ENCODE results near the gene PTCRA.
"Not testable (repeated sequence)": the region's sequence is repeated elsewhere in the genome, so short reads cannot be mapped to it uniquely, and the experiment has no call there.

Gene PTCRA

DNA sequence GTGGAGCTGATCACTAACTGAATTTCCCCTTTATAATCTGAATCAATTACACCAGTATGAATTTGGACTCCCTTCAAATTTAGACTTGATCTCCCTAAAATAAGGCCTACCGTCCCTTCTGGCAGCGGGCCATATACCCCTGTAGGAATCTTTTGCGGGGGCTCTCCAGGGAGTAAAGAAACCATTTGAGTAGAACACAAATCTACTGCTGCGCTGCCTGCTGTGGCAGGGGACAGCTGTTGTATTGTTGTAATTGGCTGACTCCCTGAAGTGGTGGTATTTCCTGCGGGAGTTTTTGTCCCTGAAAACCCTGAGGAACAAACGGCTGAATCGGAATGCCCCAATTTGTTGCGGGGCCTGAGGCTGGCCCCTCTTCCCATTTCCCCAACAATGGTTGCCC, 16.0 kb upstream of the PTCRA start:
- no peaks in the 10 kb centered on the region for H3K36me3 ChIP-seq (ENCODE audit: control insufficient read depth in 1 of 2, insufficient read depth in 2 of 2, low read length in 2 of 2)
- DNase-seq: no peak
- H3K9ac ChIP-seq (ENCODE audit: low read length): no peak overlapping the region
- H4K91ac ChIP-seq (ENCODE audit: low read depth, low read length): no peak overlapping the region
- H3K18ac ChIP-seq (ENCODE audit: low read length): no peak overlapping the region
- H2AFZ ChIP-seq (ENCODE audit: insufficient read depth, low read length, poor library complexity): no peak overlapping the region
- no peak overlapping the region for H2AK5ac ChIP-seq (ENCODE audit: low read length)
- no peaks in the 10 kb centered on the region for H3K27me3 ChIP-seq (ENCODE audit: insufficient read depth, low read length)
- H2BK12ac ChIP-seq (ENCODE audit: low read length): no peak overlapping the region
- H3K9me3 ChIP-seq (ENCODE audit: insufficient read depth, low read depth, low read length): no peaks in the 10 kb centered on the region
- no peaks in the 10 kb centered on the region for H3K79me1 ChIP-seq (ENCODE audit: low read length)
- H3K14ac ChIP-seq (ENCODE audit: low read length): no peak overlapping the region
- H3K4me3 ChIP-seq (ENCODE audit: low read depth, low read length): no peak overlapping the region
- H2BK120ac ChIP-seq (ENCODE audit: insufficient read depth, low read length, poor library complexity): no peak overlapping the region
- H4K12ac ChIP-seq (ENCODE audit: low read depth, low read length): no peak overlapping the region
- no peak overlapping the region for H3K4ac ChIP-seq (ENCODE audit: low read depth, low read length)
- no CpG with 5 or more reads among the region's 8 CpGs for WGBS (ENCODE audit: extremely low coverage, insufficient coverage, insufficient read length)
- no peak overlapping the region for H2BK5ac ChIP-seq (ENCODE audit: low read depth, low read length, poor library complexity)
- no peak overlapping the region for H4K8ac ChIP-seq (ENCODE audit: low read depth, low read length)
- no peaks in the 10 kb centered on the region for H3K79me2 ChIP-seq (ENCODE audit: control insufficient read depth, insufficient read depth, low read length, poor library complexity)
- H3K23ac ChIP-seq (ENCODE audit: low read length): no peak overlapping the region
- no peak overlapping the region for H3K4me2 ChIP-seq (ENCODE audit: low read length)
- no peak overlapping the region for H3K27ac ChIP-seq (ENCODE audit: low read depth, low read length)
- no peaks in the 10 kb centered on the region for H3K4me1 ChIP-seq (ENCODE audit: control insufficient read depth in 1 of 2, insufficient read depth in 2 of 2, low read length in 2 of 2)

DNA sequence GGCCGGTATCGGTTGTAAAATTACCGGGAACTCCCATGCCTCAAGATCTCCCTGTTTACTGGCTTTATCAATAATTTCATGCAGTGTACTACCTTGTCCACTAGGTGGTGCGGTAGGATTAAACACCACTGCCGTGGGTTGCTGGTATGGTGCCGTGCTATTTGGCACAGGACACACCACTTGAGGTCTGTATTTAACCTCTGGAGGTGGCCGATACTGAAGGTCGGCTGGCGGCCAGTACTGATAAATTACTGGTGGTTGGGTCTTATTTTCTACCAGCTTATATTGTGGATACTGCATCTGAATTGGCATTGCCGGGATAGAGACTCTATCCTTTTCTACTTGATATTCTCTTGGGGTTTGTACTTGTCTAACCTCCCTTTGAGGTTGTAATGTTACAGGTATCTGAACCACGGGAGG, 14.3 kb upstream of the PTCRA start:
- Histone ChIP-seq H2BK5ac (ENCODE audit: low read depth, low read length, poor library complexity) (no peak overlapping the region), H3K18ac (ENCODE audit: low read length) (no peak overlapping the region), H3K4me2 (ENCODE audit: low read length) (no peak overlapping the region), H3K9me3 (ENCODE audit: insufficient read depth, low read depth, low read length) (no peaks in the 10 kb centered on the region), H4K91ac (ENCODE audit: low read depth, low read length) (no peak overlapping the region), H3K14ac (ENCODE audit: low read length) (no peak overlapping the region), H2AK5ac (ENCODE audit: low read length) (no peak overlapping the region), H4K8ac (ENCODE audit: low read depth, low read length) (no peak overlapping the region), H4K12ac (ENCODE audit: low read depth, low read length) (no peak overlapping the region), H3K36me3 (ENCODE audit: control insufficient read depth in 1 of 2, insufficient read depth in 2 of 2, low read length in 2 of 2) (no peaks in the 10 kb centered on the region), H3K4me1 (ENCODE audit: control insufficient read depth in 1 of 2, insufficient read depth in 2 of 2, low read length in 2 of 2) (no peaks in the 10 kb centered on the region), H3K4me3 (ENCODE audit: low read depth, low read length) (no peak overlapping the region), H2BK120ac (ENCODE audit: insufficient read depth, low read length, poor library complexity) (no peak overlapping the region), H2AFZ (ENCODE audit: insufficient read depth, low read length, poor library complexity) (no peak overlapping the region), H2BK12ac (ENCODE audit: low read length) (no peak overlapping the region), H3K23ac (ENCODE audit: low read length) (no peak overlapping the region), H3K9ac (ENCODE audit: low read length) (no peak overlapping the region), H3K4ac (ENCODE audit: low read depth, low read length) (no peak overlapping the region), H3K79me2 (ENCODE audit: control insufficient read depth, insufficient read depth, low read length, poor library complexity) (no peaks in the 10 kb centered on the region), H3K79me1 (ENCODE audit: low read length) (no peaks in the 10 kb centered on the region), H3K27ac (ENCODE audit: low read depth, low read length) (no peak overlapping the region), H3K27me3 (ENCODE audit: insufficient read depth, low read length) (no peaks in the 10 kb centered on the region)
- peak; percentile 70 to 98 for DNase-seq
- no CpG with 5 or more reads among the region's 11 CpGs for WGBS (ENCODE audit: extremely low coverage, insufficient coverage, insufficient read length)

DNA sequence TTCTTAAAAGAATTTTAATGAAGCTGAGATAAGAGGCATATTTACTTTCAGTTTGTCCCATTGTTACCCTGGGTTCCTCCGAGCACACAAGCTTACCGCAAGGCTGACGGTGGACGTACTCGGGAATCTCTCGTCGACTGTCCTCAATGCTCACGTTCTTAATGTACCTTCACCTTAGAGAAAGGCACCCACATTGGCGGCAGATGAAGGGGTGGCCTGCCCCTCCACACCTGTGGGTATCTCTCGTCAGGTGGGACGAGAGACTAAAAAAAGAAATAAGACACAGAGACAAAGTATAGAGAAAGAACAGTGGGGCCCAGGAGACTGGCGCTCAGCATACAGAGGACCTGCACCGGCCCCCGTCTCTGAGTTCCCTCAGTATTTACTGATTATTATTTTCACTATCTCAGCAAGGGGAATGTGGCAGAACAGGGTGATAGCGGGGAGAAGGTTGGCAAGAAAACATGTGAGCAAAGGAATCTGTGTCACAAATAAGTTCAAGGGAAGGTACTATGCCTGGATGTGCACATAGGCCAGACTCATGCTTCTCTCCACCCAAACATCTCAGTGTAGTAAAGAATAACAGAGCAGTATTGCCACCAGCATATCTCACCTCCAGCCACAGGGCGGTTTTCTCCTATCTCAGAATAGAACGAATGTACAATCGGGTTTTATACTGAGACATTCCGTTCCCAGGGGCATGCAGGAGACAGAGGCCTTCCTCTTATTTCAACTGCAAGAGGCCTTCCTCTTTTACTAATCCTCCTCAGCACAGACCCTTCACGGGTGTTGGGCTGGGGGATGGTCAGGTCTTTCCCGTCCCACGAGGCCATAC, 13.2 kb upstream of the PTCRA start:
- not testable (repeated sequence) for H3K4me1 ChIP-seq (ENCODE audit: control insufficient read depth in 1 of 2, insufficient read depth in 2 of 2, low read length in 2 of 2); H3K23ac ChIP-seq (ENCODE audit: low read length); H3K4me3 ChIP-seq (ENCODE audit: low read depth, low read length); H2BK120ac ChIP-seq (ENCODE audit: insufficient read depth, low read length, poor library complexity); H4K12ac ChIP-seq (ENCODE audit: low read depth, low read length); H3K79me2 ChIP-seq (ENCODE audit: control insufficient read depth, insufficient read depth, low read length, poor library complexity); H2AK5ac ChIP-seq (ENCODE audit: low read length); H3K36me3 ChIP-seq (ENCODE audit: control insufficient read depth in 1 of 2, insufficient read depth in 2 of 2, low read length in 2 of 2); H2BK5ac ChIP-seq (ENCODE audit: low read depth, low read length, poor library complexity); H3K18ac ChIP-seq (ENCODE audit: low read length); H4K91ac ChIP-seq (ENCODE audit: low read depth, low read length); H3K4me2 ChIP-seq (ENCODE audit: low read length); H3K9ac ChIP-seq (ENCODE audit: low read length); H2BK12ac ChIP-seq (ENCODE audit: low read length); H3K14ac ChIP-seq (ENCODE audit: low read length); DNase-seq; H4K8ac ChIP-seq (ENCODE audit: low read depth, low read length); H3K27me3 ChIP-seq (ENCODE audit: insufficient read depth, low read length); H2AFZ ChIP-seq (ENCODE audit: insufficient read depth, low read length, poor library complexity); H3K27ac ChIP-seq (ENCODE audit: low read depth, low read length); H3K4ac ChIP-seq (ENCODE audit: low read depth, low read length); H3K9me3 ChIP-seq (ENCODE audit: insufficient read depth, low read depth, low read length); H3K79me1 ChIP-seq (ENCODE audit: low read length)
- WGBS (ENCODE audit: extremely low coverage, insufficient coverage, insufficient read length): no CpG with 5 or more reads among the region's 22 CpGs

DNA sequence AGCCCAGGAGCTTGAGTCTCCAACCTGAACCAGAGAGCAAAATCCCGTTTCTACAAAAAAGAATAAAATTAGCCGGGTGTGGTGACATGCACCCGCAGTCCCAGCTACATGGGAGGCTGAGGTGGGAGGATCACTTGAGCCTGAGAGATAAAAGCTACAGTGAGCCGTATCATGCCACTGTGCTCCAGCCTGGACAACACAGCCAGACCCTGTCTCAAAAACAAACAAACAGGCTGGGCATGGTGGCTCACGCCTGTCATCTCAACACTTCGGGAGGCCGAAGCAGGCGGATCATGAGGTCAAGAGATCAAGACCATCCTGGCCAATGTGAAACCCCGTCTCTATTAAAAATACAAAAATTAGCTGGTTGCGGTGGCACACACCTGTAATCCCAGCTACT, 11.4 kb upstream of the PTCRA start:
- no peaks in the 10 kb centered on the region for H3K27me3 ChIP-seq (ENCODE audit: insufficient read depth, low read length)
- no peak overlapping the region for H2BK120ac ChIP-seq (ENCODE audit: insufficient read depth, low read length, poor library complexity)
- H3K14ac ChIP-seq (ENCODE audit: low read length): no peak overlapping the region
- no peaks in the 10 kb centered on the region for H3K36me3 ChIP-seq (ENCODE audit: control insufficient read depth in 1 of 2, insufficient read depth in 2 of 2, low read length in 2 of 2)
- H2AK5ac ChIP-seq (ENCODE audit: low read length): no peak overlapping the region
- H3K79me1 ChIP-seq (ENCODE audit: low read length): no peaks in the 10 kb centered on the region
- no peaks in the 10 kb centered on the region for H3K9me3 ChIP-seq (ENCODE audit: insufficient read depth, low read depth, low read length)
- no peak for DNase-seq
- no peak overlapping the region for H3K23ac ChIP-seq (ENCODE audit: low read length)
- no peak overlapping the region for H4K91ac ChIP-seq (ENCODE audit: low read depth, low read length)
- H3K4me3 ChIP-seq (ENCODE audit: low read depth, low read length): no peak overlapping the region
- no peaks in the 10 kb centered on the region for H3K4me1 ChIP-seq (ENCODE audit: control insufficient read depth in 1 of 2, insufficient read depth in 2 of 2, low read length in 2 of 2)
- no peak overlapping the region for H4K8ac ChIP-seq (ENCODE audit: low read depth, low read length)
- H3K9ac ChIP-seq (ENCODE audit: low read length): no peak overlapping the region
- no peak overlapping the region for H3K18ac ChIP-seq (ENCODE audit: low read length)
- H3K4me2 ChIP-seq (ENCODE audit: low read length): no peak overlapping the region
- no peak overlapping the region for H3K27ac ChIP-seq (ENCODE audit: low read depth, low read length)
- no peaks in the 10 kb centered on the region for H3K79me2 ChIP-seq (ENCODE audit: control insufficient read depth, insufficient read depth, low read length, poor library complexity)
- no peak overlapping the region for H3K4ac ChIP-seq (ENCODE audit: low read depth, low read length)
- WGBS (ENCODE audit: extremely low coverage, insufficient coverage, insufficient read length): no CpG with 5 or more reads among the region's 10 CpGs
- no peak overlapping the region for H2AFZ ChIP-seq (ENCODE audit: insufficient read depth, low read length, poor library complexity)
- H2BK12ac ChIP-seq (ENCODE audit: low read length): no peak overlapping the region
- no peak overlapping the region for H2BK5ac ChIP-seq (ENCODE audit: low read depth, low read length, poor library complexity)
- no peak overlapping the region for H4K12ac ChIP-seq (ENCODE audit: low read depth, low read length)
